ENCODE results near the gene TMEM270. TPM values are rescaled to one million over a fixed set of nuclear protein-coding genes. Genes with fewer than 3 reads are reported as not detected.
"Not testable (repeated sequence)": the region's sequence is repeated elsewhere in the genome, so short reads cannot be mapped to it uniquely, and the experiment has no call there.

The TMEM270 gene
- total RNA-seq, 2 experiments from 2014 or later = not detected

GRCh38 chr7:73884867-73885422, 24.0 kb downstream of the TMEM270 start:
- CTCF ChIA-PET; H3K27ac Mint-ChIP-seq; H3K9me3 Mint-ChIP-seq (ENCODE audit: insufficient read depth); H3K4me1 Mint-ChIP-seq (ENCODE audit: low read depth); ATAC-seq; H3K36me3 Mint-ChIP-seq (ENCODE audit: low read depth); H3K4me3 Mint-ChIP-seq; DNase-seq: not testable (repeated sequence)
- POLR2A ChIA-PET = interaction anchor here (0.6 to 0.7 kb wide), 2 partner anchors 275 to 740 kb away, joined by 3 read pairs; no protein-coding TSS in a partner anchor
- H3K27me3 Mint-ChIP-seq (ENCODE audit: low read depth) = peaks cover 16% of the 10 kb centered on the region

- no peak for DNase-seq
- H3K27me3 Mint-ChIP-seq (ENCODE audit: low read depth) = peaks cover 16% of the 10 kb centered on the region
- H3K27ac Mint-ChIP-seq = no peak overlapping the region
- H3K9me3 Mint-ChIP-seq (ENCODE audit: insufficient read depth) = no peaks in the 10 kb centered on the region
- ChIA-PET POLR2A (interaction anchor here (0.6 to 0.7 kb wide), 3 partner anchors 29 to 740 kb away, joined by 3 to 5 read pairs (median 3); no protein-coding TSS in a partner anchor), CTCF (no interaction called here)
- ATAC-seq = no peak
- no peaks in the 10 kb centered on the region for H3K36me3 Mint-ChIP-seq (ENCODE audit: low read depth)
- H3K4me3 Mint-ChIP-seq = no peak overlapping the region
- H3K4me1 Mint-ChIP-seq (ENCODE audit: low read depth) = peaks cover 8% of the 10 kb centered on the region
These were observed 24.5 kb downstream of the TMEM270 start for GRCh38 chr7:73885433-73885974.

DNA sequence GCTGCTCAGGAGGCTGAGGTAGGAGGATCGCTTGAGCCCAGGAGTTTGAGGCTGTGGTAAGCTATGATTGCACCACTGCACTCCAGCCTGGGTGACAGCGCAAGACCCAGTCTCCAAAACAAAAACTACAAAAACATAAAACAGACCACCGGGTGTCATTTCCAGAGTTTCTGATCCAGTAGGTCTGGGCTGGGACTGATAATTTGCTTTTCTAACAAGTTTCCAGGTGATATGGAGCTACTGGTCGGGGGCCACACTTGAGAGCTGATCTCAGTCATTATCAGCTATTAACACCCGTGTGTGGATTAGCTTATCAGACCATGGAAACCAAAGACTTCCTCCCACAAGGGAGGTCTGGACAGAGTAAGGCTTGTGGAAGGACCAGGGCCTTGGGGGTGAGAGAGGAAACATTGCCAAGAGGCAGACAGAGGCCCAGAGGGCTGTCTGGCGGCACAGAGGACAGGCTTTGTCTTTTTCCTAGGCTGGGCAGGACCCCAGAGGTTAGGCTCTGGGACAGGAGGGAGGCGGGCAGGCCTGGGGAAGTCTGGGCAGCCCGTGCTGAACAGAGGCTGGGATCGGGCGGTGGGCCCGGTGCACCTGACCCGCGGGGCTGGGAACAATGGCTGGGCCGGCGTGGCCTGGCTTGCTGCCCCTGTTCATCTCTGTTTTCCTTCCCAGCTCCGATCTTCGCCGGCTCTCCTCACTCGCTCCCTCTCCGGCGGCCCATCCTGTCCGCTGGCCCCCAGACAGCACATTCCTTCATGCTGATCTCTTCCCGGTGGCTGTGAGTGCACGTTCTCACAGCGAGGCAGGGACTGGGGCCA, 25.2 kb downstream of the TMEM270 start:
- DNase-seq (no peak), ATAC-seq (no peak)
- POLR2A ChIA-PET = interaction anchor here (0.7 kb wide), 1 partner anchor 30 kb away, joined by 5 read pairs; no protein-coding TSS in a partner anchor
- no peaks in the 10 kb centered on the region for H3K9me3 Mint-ChIP-seq (ENCODE audit: insufficient read depth)
- H3K27ac Mint-ChIP-seq = no peak overlapping the region
- peaks cover 16% of the 10 kb centered on the region for H3K27me3 Mint-ChIP-seq (ENCODE audit: low read depth)
- H3K4me3 Mint-ChIP-seq = no peak overlapping the region
- CTCF ChIA-PET = no interaction called here
- no peaks in the 10 kb centered on the region for H3K36me3 Mint-ChIP-seq (ENCODE audit: low read depth)
- H3K4me1 Mint-ChIP-seq (ENCODE audit: low read depth) = peaks cover 9% of the 10 kb centered on the region

- Mint-ChIP-seq H3K4me3 (no peak overlapping the region), H3K4me1 (ENCODE audit: low read depth) (peaks cover 9% of the 10 kb centered on the region), H3K9me3 (ENCODE audit: insufficient read depth) (no peaks in the 10 kb centered on the region), H3K36me3 (ENCODE audit: low read depth) (no peaks in the 10 kb centered on the region), H3K27me3 (ENCODE audit: low read depth) (peaks cover 16% of the 10 kb centered on the region), H3K27ac (no peak overlapping the region)
- ATAC-seq = no peak
- ChIA-PET CTCF (no interaction called here), POLR2A (interaction anchor here (0.6 kb wide), 1 partner anchor 26 kb away, joined by 3 read pairs; no protein-coding TSS in a partner anchor)
- DNase-seq = no peak
These were observed 26.8 kb downstream of the TMEM270 start for GRCh38 chr7:73887762-73888161.

GRCh38 chr7:73888959-73889358, 28.0 kb downstream of the TMEM270 start:
- POLR2A ChIA-PET = no interaction called here
- no peaks in the 10 kb centered on the region for H3K36me3 Mint-ChIP-seq (ENCODE audit: low read depth)
- no peak for DNase-seq

DNA sequence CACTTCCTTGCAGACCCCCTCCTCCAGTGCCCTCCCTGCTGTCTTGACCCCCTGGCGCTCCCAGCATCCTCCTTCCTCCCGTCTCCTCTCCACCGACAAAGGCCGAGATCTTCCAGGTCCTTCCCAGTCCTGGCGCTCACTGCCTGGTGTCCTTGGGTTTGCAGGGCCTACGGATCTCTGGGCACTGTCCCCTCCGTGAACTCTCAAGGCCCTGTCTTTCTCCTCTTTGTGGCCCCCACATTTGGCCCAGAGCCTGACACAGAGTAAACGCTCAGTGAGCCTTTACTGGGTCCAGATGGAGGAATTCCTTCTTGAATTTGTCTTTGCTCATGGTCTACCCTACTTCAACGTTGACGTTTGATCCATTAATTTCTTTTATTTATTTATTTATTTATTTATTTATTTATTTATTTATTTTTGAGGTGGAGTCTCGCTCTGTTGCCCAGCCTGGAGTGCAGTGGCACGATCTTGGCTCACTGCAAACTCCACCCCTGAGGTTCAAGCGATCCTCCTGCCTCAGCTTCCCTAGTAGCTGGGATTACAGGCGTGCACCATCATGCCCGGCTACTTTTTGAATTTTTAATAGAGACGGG, 29.7 kb downstream of the TMEM270 start:
- no peaks in the 10 kb centered on the region for H3K9me3 Mint-ChIP-seq (ENCODE audit: insufficient read depth)
- H3K27ac Mint-ChIP-seq = no peak overlapping the region
- CTCF ChIA-PET = no interaction called here
- peaks cover 16% of the 10 kb centered on the region for H3K27me3 Mint-ChIP-seq (ENCODE audit: low read depth)
- POLR2A ChIA-PET = no interaction called here
- no peak overlapping the region for H3K4me3 Mint-ChIP-seq
- DNase-seq (no peak), ATAC-seq (no peak)
- no peaks in the 10 kb centered on the region for H3K36me3 Mint-ChIP-seq (ENCODE audit: low read depth)
- peaks cover 9% of the 10 kb centered on the region for H3K4me1 Mint-ChIP-seq (ENCODE audit: low read depth)

More at GRCh38 chr7:73888959-73889358, 28.0 kb downstream of the TMEM270 start:
- peaks cover 9% of the 10 kb centered on the region for H3K4me1 Mint-ChIP-seq (ENCODE audit: low read depth)
- peaks cover 16% of the 10 kb centered on the region for H3K27me3 Mint-ChIP-seq (ENCODE audit: low read depth)
- no peaks in the 10 kb centered on the region for H3K9me3 Mint-ChIP-seq (ENCODE audit: insufficient read depth)
- ATAC-seq = no peak
- H3K4me3 Mint-ChIP-seq = no peak overlapping the region
- no peak overlapping the region for H3K27ac Mint-ChIP-seq
- CTCF ChIA-PET = no interaction called here

DNA sequence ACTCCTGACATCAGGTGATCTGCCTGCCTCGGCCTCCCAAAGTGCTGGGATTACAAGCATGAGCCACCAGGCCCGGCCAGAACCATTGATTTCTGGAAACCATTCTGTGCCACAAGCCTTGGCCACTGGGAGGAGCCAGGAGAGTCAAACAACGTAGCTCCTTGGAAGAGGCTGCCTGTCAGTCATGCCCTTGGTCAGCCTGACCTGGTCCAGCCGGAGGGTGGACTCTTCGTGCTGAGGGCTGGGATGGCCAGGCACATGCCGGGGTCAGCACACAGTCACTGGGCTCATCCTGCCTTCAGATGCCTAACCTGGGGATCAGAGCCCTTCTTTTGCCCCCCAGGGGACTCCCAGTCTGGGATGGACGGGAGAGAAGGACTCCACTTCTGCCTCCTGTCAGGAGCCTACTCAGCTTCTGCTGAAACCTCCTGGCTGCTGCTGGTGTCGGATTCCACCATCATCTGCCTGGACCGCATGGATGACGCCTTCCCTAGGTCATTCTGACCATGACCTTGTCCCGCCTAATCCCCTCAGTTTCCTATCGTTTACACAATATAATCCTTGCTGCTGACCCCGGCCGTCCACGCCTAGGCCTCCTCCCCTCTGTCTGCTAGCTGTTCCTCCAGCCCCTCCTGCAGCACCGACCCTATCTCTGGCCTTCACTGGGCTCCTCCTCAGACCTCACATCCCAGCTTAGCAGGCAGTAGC, 30.4 kb downstream of the TMEM270 start:
- ATAC-seq (no peak), DNase-seq (no peak)
- ChIA-PET CTCF (no interaction called here), POLR2A (no interaction called here)
- Mint-ChIP-seq H3K4me3 (no peak overlapping the region), H3K27me3 (ENCODE audit: low read depth) (peaks cover 13% of the 10 kb centered on the region), H3K9me3 (ENCODE audit: insufficient read depth) (no peaks in the 10 kb centered on the region), H3K36me3 (ENCODE audit: low read depth) (no peaks in the 10 kb centered on the region), H3K27ac (no peak overlapping the region), H3K4me1 (ENCODE audit: low read depth) (peaks cover 9% of the 10 kb centered on the region)

GRCh38 chr7:73892003-73892999, 31.3 kb downstream of the TMEM270 start:
- DNase-seq (no peak), ATAC-seq (no peak)
- ChIA-PET CTCF (no interaction called here), POLR2A (no interaction called here)
- Mint-ChIP-seq H3K4me3 (no peak overlapping the region), H3K27ac (no peak overlapping the region), H3K4me1 (ENCODE audit: low read depth) (peaks cover 9% of the 10 kb centered on the region), H3K36me3 (ENCODE audit: low read depth) (no peaks in the 10 kb centered on the region), H3K27me3 (ENCODE audit: low read depth) (peaks cover 6% of the 10 kb centered on the region), H3K9me3 (ENCODE audit: insufficient read depth) (no peaks in the 10 kb centered on the region)

GRCh38 chr7:73893342-73894101, 32.6 kb downstream of the TMEM270 start:
- Mint-ChIP-seq H3K36me3 (ENCODE audit: low read depth) (no peaks in the 10 kb centered on the region), H3K9me3 (ENCODE audit: insufficient read depth) (no peaks in the 10 kb centered on the region), H3K4me3 (no peak overlapping the region), H3K27me3 (ENCODE audit: low read depth) (no peaks in the 10 kb centered on the region), H3K27ac (no peak overlapping the region), H3K4me1 (ENCODE audit: low read depth) (peaks cover 9% of the 10 kb centered on the region)
- POLR2A ChIA-PET = no interaction called here
- no peak for ATAC-seq
- DNase-seq = no peak
- CTCF ChIA-PET = no interaction called here

DNA sequence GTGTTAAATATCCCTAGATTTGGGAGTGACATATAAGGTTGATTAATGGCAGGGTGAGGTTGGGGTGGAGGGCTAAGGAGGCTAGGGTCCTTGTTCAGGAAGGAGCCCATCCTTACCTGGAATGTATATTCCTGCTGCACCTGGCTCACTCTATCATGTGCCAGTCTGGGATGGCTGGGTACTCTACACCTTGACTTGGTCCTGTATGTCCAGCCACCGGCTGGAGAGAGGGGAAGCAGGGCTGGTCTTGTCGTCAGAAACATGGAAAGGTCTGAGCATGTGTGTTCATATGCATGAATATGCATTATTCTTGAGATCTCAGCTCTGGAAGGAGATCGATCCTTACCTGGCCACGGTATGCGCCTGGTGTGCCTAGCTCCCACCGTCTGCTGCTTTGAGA, 33.2 kb downstream of the TMEM270 start:
- Mint-ChIP-seq H3K9me3 (ENCODE audit: insufficient read depth) (no peaks in the 10 kb centered on the region), H3K27me3 (ENCODE audit: low read depth) (no peaks in the 10 kb centered on the region), H3K36me3 (ENCODE audit: low read depth) (no peaks in the 10 kb centered on the region), H3K4me3 (no peak overlapping the region), H3K4me1 (ENCODE audit: low read depth) (peaks cover 9% of the 10 kb centered on the region), H3K27ac (no peak overlapping the region)
- CTCF ChIA-PET = no interaction called here
- POLR2A ChIA-PET = no interaction called here
- ATAC-seq = no peak
- no peak for DNase-seq

All from activated CD8-positive, alpha-beta T cell treated with anti-CD3 and anti-CD28 coated beads, Interleukin-2, amount 10 ng/mL, durations not matched to agents 7 days and 5 days (primary cell).